AG04449 (cell line): ENCODE data around the gene LPGAT1.

Source experiments
- CTCF ChIA-PET: fragments of 350-600 bp; formaldehyde crosslinking; extraction: SDS; loops from one replicate; lab custom pipeline; 2021; ENCODE audit warnings: antibody characterized with exemption; lab: Yijun Ruan, JAX
- POLR2A ChIA-PET: fragments of 400-600, 350-600 bp; formaldehyde crosslinking; extraction: SDS; loops from one replicate; lab custom pipeline; 2020; ENCODE audit warnings: antibody characterized with exemption, inconsistent platforms; lab: Yijun Ruan, JAX
- DNase-seq: peaks from one replicate; pipeline ENCODE4 v3.0.0-alpha.2; 2010; ENCODE audit warnings: low read depth, low spot score
- H3K4me3 ChIP-seq: 2 replicates; pipeline ENCODE4 v1.5.1; 2011; ENCODE audit warnings: low read depth, mild to moderate bottlenecking, control low read depth, low read length
- CTCF ChIP-seq: IDR thresholded peaks from one replicate; pipeline ENCODE4 v1.5.1; 2011; ENCODE audit warnings: mild to moderate bottlenecking, moderate library complexity, low read length, control low read depth, inconsistent platforms; ENCODE audit not compliant: insufficient read depth; ENCODE audit errors: missing control alignments

LPGAT1 gene

GRCh38 chr1:211732293-211732980 lies 98.1 kb downstream of the LPGAT1 start:
- no peak for DNase-seq
- H3K4me3 ChIP-seq = no peak overlapping the region
- POLR2A ChIA-PET = no interaction called here
- CTCF ChIA-PET = interaction anchor here (0.7 to 1.9 kb wide), 4 partner anchors 33 to 91 kb away, joined by 3 to 6 read pairs (median 5); no protein-coding TSS in a partner anchor
- TF ChIP-seq CTCF = no peak

GRCh38 chr1:211731456-211732292 lies 98.9 kb downstream of the LPGAT1 start:
- POLR2A ChIA-PET = no interaction called here
- CTCF ChIA-PET = interaction anchor here (0.7 to 1.9 kb wide), 3 partner anchors 32 to 91 kb away, joined by 3 to 6 read pairs (median 5); no protein-coding TSS in a partner anchor
- no peak overlapping the region for H3K4me3 ChIP-seq
- TF ChIP-seq CTCF = no peak
- DNase-seq = no peak

GRCh38 chr1:211730347-211730746 lies 100.2 kb downstream of the LPGAT1 start:
- no peak overlapping the region for H3K4me3 ChIP-seq
- no peak for DNase-seq
- POLR2A ChIA-PET = no interaction called here
- CTCF ChIA-PET = interaction anchor here (1.1 to 1.5 kb wide), 3 partner anchors 11 to 304 kb away, joined by 3 to 7 read pairs (median 3); partner anchors contain the start of gene INTS7
- TF ChIP-seq CTCF = no peak

GRCh38 chr1:211729238-211729637 lies 101.3 kb downstream of the LPGAT1 start:
- POLR2A ChIA-PET = no interaction called here
- no peak overlapping the region for H3K4me3 ChIP-seq
- CTCF ChIA-PET = interaction anchor here (1.1 to 1.5 kb wide), 2 partner anchors 31 to 306 kb away, joined by 3 to 7 read pairs; partner anchors contain the start of gene INTS7

GRCh38 chr1:211726467-211726995 lies 104.0 kb downstream of the LPGAT1 start:
- CTCF ChIA-PET = interaction anchor here (1.3 kb wide), 1 partner anchor 27 kb away, joined by 5 read pairs; no protein-coding TSS in a partner anchor
- TF ChIP-seq CTCF = no peak
- no peak overlapping the region for H3K4me3 ChIP-seq
- POLR2A ChIA-PET = no interaction called here
- DNase-seq = no peak

More at GRCh38 chr1:211729238-211729637, 101.3 kb downstream of the LPGAT1 start:
- no peak for TF ChIP-seq CTCF
- no peak for DNase-seq
